ENCODE data around the gene PRLHR.

DNA sequence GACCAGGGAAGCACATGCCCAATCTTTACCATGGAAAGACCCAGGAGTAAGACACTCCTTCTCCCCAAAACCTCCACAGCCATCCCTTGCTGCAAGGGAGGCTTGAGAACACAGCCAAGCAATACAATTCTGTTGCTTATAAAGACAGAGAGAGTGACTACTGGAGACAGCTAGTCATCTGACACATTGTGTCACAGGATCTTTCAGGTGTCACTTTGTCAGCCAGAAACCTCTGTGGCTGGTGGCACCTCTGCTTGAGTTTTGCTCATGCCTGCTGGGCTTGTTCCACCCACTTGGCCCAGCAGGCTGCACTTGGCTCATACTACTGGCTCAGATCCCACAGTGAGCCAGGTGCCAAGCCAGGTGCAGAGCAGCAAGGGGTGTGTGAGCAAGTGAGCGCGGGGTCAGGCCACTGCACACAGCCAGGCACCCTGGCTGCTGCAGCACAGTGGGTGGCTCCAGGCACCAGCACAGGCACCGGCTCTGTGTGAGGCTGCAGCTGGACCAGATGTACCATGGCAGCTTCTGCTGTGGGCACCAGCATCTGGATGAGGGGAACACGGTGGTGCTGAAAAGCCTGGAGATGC, 12.4 kb upstream of the PRLHR start:
- no peak for TF ChIP-seq POLR2A (IDR thresholded peaks at IDR 0.05)
- TF ChIP-seq, protein P1, sequence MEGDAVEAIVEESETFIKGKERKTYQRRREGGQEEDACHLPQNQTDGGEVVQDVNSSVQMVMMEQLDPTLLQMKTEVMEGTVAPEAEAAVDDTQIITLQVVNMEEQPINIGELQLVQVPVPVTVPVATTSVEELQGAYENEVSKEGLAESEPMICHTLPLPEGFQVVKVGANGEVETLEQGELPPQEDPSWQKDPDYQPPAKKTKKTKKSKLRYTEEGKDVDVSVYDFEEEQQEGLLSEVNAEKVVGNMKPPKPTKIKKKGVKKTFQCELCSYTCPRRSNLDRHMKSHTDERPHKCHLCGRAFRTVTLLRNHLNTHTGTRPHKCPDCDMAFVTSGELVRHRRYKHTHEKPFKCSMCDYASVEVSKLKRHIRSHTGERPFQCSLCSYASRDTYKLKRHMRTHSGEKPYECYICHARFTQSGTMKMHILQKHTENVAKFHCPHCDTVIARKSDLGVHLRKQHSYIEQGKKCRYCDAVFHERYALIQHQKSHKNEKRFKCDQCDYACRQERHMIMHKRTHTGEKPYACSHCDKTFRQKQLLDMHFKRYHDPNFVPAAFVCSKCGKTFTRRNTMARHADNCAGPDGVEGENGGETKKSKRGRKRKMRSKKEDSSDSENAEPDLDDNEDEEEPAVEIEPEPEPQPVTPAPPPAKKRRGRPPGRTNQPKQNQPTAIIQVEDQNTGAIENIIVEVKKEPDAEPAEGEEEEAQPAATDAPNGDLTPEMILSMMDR (IDR thresholded peaks at IDR 0.05 in 8 of 11, conservative IDR thresholded peaks at IDR 0.05 in 3 of 11) = no peak

Measured in spleen (tissue), 7 donors.